ENCODE data around the gene MTAP. TPM values are rescaled to one million over a fixed set of nuclear protein-coding genes. Genes with fewer than 3 reads are reported as not detected.

The MTAP gene
- total RNA-seq, 1 donor from 2014 or later: 73.4 TPM

GRCh38 chr9:21972361-21972760, 169.9 kb downstream of the MTAP start:
- Mint-ChIP-seq H3K36me3 (peaks cover 3% of the 10 kb centered on the region), H3K27ac (no peak overlapping the region), H3K4me3 (no peak overlapping the region), H3K4me1 (ENCODE audit: unreplicated experiment) (peaks cover 15% of the 10 kb centered on the region), H3K9me3 (no peaks in the 10 kb centered on the region), H3K27me3 (peaks cover 99% of the 10 kb centered on the region)
- TF ChIP-seq, protein P1, sequence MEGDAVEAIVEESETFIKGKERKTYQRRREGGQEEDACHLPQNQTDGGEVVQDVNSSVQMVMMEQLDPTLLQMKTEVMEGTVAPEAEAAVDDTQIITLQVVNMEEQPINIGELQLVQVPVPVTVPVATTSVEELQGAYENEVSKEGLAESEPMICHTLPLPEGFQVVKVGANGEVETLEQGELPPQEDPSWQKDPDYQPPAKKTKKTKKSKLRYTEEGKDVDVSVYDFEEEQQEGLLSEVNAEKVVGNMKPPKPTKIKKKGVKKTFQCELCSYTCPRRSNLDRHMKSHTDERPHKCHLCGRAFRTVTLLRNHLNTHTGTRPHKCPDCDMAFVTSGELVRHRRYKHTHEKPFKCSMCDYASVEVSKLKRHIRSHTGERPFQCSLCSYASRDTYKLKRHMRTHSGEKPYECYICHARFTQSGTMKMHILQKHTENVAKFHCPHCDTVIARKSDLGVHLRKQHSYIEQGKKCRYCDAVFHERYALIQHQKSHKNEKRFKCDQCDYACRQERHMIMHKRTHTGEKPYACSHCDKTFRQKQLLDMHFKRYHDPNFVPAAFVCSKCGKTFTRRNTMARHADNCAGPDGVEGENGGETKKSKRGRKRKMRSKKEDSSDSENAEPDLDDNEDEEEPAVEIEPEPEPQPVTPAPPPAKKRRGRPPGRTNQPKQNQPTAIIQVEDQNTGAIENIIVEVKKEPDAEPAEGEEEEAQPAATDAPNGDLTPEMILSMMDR (conservative IDR thresholded peaks at IDR 0.05): no peak
- DNase-seq (ENCODE audit: extremely low spot score, unreplicated experiment): no peak

GRCh38 chr9:21974343-21974721, 171.9 kb downstream of the MTAP start:
- TF ChIP-seq, protein P1 (conservative IDR thresholded peaks at IDR 0.05): no peak
- Mint-ChIP-seq H3K27ac (no peak overlapping the region), H3K27me3 (peaks cover 99% of the 10 kb centered on the region), H3K4me3 (peak overlapping the region; percentile 85), H3K9me3 (no peaks in the 10 kb centered on the region), H3K4me1 (ENCODE audit: unreplicated experiment) (peaks cover 10% of the 10 kb centered on the region), H3K36me3 (peaks cover 3% of the 10 kb centered on the region)
- DNase-seq (ENCODE audit: extremely low spot score, unreplicated experiment): no peak

GRCh38 chr9:21974722-21975409, 172.4 kb downstream of the MTAP start:
- Mint-ChIP-seq H3K9me3 (no peaks in the 10 kb centered on the region), H3K27ac (no peak overlapping the region), H3K27me3 (peaks cover 99% of the 10 kb centered on the region), H3K36me3 (peaks cover 2% of the 10 kb centered on the region), H3K4me3 (peak overlapping the region; percentile 85), H3K4me1 (ENCODE audit: unreplicated experiment) (peaks cover 10% of the 10 kb centered on the region)
- TF ChIP-seq, protein P1 (conservative IDR thresholded peaks at IDR 0.05): no peak
- DNase-seq (ENCODE audit: extremely low spot score, unreplicated experiment): no peak

GRCh38 chr9:21976334-21976875, 174.0 kb downstream of the MTAP start:
- no peak overlapping the region for H3K4me3 Mint-ChIP-seq
- TF ChIP-seq, protein P1 (conservative IDR thresholded peaks at IDR 0.05): no peak
- H3K27me3 Mint-ChIP-seq: peaks cover 98% of the 10 kb centered on the region

DNA sequence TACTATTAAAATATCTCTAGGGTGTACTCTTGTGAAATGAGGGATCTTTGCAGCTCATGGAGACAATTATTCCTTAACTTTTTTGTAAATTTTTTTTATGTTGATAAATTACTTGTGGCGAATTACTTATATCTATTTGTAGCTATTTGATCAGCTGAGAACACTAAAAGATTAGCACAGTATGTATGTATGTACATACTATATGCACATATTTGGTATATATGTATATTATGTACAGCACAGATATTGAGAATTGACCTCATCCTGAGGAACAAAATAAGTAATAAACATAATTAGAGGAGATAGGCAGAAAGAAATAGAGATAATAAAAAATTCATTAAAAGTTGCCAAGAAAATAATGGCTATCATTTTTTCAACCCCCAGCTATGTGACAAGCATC, 180.0 kb downstream of the MTAP start:
- H3K27ac Mint-ChIP-seq: no peak overlapping the region
- DNase-seq (ENCODE audit: extremely low spot score, unreplicated experiment): no peak
- TF ChIP-seq, protein P1 (conservative IDR thresholded peaks at IDR 0.05): no peak
- no peak overlapping the region for H3K4me3 Mint-ChIP-seq
- H3K9me3 Mint-ChIP-seq: no peaks in the 10 kb centered on the region
- H3K27me3 Mint-ChIP-seq: peaks cover 98% of the 10 kb centered on the region
- H3K36me3 Mint-ChIP-seq: no peaks in the 10 kb centered on the region
- no peaks in the 10 kb centered on the region for H3K4me1 Mint-ChIP-seq (ENCODE audit: unreplicated experiment)

More at GRCh38 chr9:21976334-21976875, 174.0 kb downstream of the MTAP start:
- H3K36me3 Mint-ChIP-seq: no peaks in the 10 kb centered on the region
- no peaks in the 10 kb centered on the region for H3K9me3 Mint-ChIP-seq
- no peak overlapping the region for H3K27ac Mint-ChIP-seq
- peaks cover 5% of the 10 kb centered on the region for H3K4me1 Mint-ChIP-seq (ENCODE audit: unreplicated experiment)
- DNase-seq (ENCODE audit: extremely low spot score, unreplicated experiment): no peak

All from type B pancreatic cell (in vitro differentiated cells).